Activated naive CD4-positive, alpha-beta T cell treated with anti-CD3 and anti-CD28 coated beads, Interleukin-2, amount 50 U/mL, for 24 hours (primary cell): ENCODE measurements around the gene EPHA10.

Experiments
- H3K27ac Mint-ChIP-seq: one replicate; pipeline ENCODE4 v1.8.0; 2021; ENCODE audit warnings: mild to moderate bottlenecking, mixed read lengths
- H3K27me3 Mint-ChIP-seq: one replicate; pipeline ENCODE4 v1.8.0; 2021; ENCODE audit warnings: mixed read lengths
- H3K36me3 Mint-ChIP-seq: one replicate; pipeline ENCODE4 v1.8.0; 2021; ENCODE audit warnings: mixed read lengths
- H3K4me1 Mint-ChIP-seq: one replicate; pipeline ENCODE4 v1.8.0; 2021; ENCODE audit warnings: mixed read lengths
- H3K4me3 Mint-ChIP-seq: one replicate; pipeline ENCODE4 v1.8.0; 2021; ENCODE audit warnings: mild to moderate bottlenecking, mixed read lengths
- H3K9me3 Mint-ChIP-seq: one replicate; pipeline ENCODE4 v1.8.0; 2021; ENCODE audit warnings: mixed read lengths

EPHA10 gene

GRCh38 chr1:37728416-37728815, 36.5 kb downstream of the EPHA10 start:
- Mint-ChIP-seq H3K4me3 (no peak overlapping the region), H3K9me3 (no peaks in the 10 kb centered on the region), H3K27ac (no peak overlapping the region), H3K4me1 (no peaks in the 10 kb centered on the region), H3K27me3 (peaks cover 19% of the 10 kb centered on the region), H3K36me3 (no peaks in the 10 kb centered on the region)

GRCh38 chr1:37726751-37727585, 38.0 kb downstream of the EPHA10 start:
- Mint-ChIP-seq H3K27ac (no peak overlapping the region), H3K4me3 (no peak overlapping the region), H3K27me3 (peaks cover 14% of the 10 kb centered on the region), H3K9me3 (no peaks in the 10 kb centered on the region), H3K36me3 (no peaks in the 10 kb centered on the region), H3K4me1 (no peaks in the 10 kb centered on the region)

GRCh38 chr1:37725851-37726613, 38.9 kb downstream of the EPHA10 start:
- Mint-ChIP-seq H3K36me3 (no peaks in the 10 kb centered on the region), H3K4me3 (no peak overlapping the region), H3K27me3 (peaks cover 14% of the 10 kb centered on the region), H3K9me3 (no peaks in the 10 kb centered on the region), H3K27ac (no peak overlapping the region), H3K4me1 (no peaks in the 10 kb centered on the region)

- Mint-ChIP-seq H3K36me3 (no peaks in the 10 kb centered on the region), H3K4me1 (no peaks in the 10 kb centered on the region), H3K27me3 (peaks cover 14% of the 10 kb centered on the region), H3K4me3 (no peak overlapping the region), H3K27ac (no peak overlapping the region), H3K9me3 (no peaks in the 10 kb centered on the region)
Observed at GRCh38 chr1:37724575-37724974, 40.3 kb downstream of the EPHA10 start.

- H3K27ac Mint-ChIP-seq: no peak overlapping the region
- H3K36me3 Mint-ChIP-seq: no peaks in the 10 kb centered on the region
- H3K4me3 Mint-ChIP-seq: no peak overlapping the region
- H3K27me3 Mint-ChIP-seq: peaks cover 13% of the 10 kb centered on the region
- no peaks in the 10 kb centered on the region for H3K4me1 Mint-ChIP-seq
- H3K9me3 Mint-ChIP-seq: no peaks in the 10 kb centered on the region
Observed at GRCh38 chr1:37723390-37724078, 41.4 kb downstream of the EPHA10 start.

- Mint-ChIP-seq H3K4me3 (no peak overlapping the region), H3K27ac (no peak overlapping the region), H3K27me3 (peaks cover 9% of the 10 kb centered on the region), H3K9me3 (no peaks in the 10 kb centered on the region), H3K36me3 (no peaks in the 10 kb centered on the region), H3K4me1 (no peaks in the 10 kb centered on the region)
Observed at GRCh38 chr1:37723072-37723389, 41.9 kb downstream of the EPHA10 start.

GRCh38 chr1:37722181-37723071, 42.5 kb downstream of the EPHA10 start:
- Mint-ChIP-seq H3K36me3 (no peaks in the 10 kb centered on the region), H3K4me1 (no peaks in the 10 kb centered on the region)

GRCh38 chr1:37721565-37721964, 43.4 kb downstream of the EPHA10 start:
- no peaks in the 10 kb centered on the region for H3K9me3 Mint-ChIP-seq
- no peak overlapping the region for H3K4me3 Mint-ChIP-seq
- peaks cover 2% of the 10 kb centered on the region for H3K27me3 Mint-ChIP-seq
- no peaks in the 10 kb centered on the region for H3K36me3 Mint-ChIP-seq
- no peaks in the 10 kb centered on the region for H3K4me1 Mint-ChIP-seq
- no peak overlapping the region for H3K27ac Mint-ChIP-seq

More at GRCh38 chr1:37722181-37723071, 42.5 kb downstream of the EPHA10 start:
- Mint-ChIP-seq H3K27me3 (peaks cover 3% of the 10 kb centered on the region), H3K9me3 (no peaks in the 10 kb centered on the region), H3K4me3 (no peak overlapping the region), H3K27ac (no peak overlapping the region)

GRCh38 chr1:37720231-37721130, 44.4 kb downstream of the EPHA10 start:
- no peak overlapping the region for H3K4me3 Mint-ChIP-seq
- H3K4me1 Mint-ChIP-seq: no peaks in the 10 kb centered on the region
- no peaks in the 10 kb centered on the region for H3K36me3 Mint-ChIP-seq
- no peaks in the 10 kb centered on the region for H3K9me3 Mint-ChIP-seq
- peaks cover 2% of the 10 kb centered on the region for H3K27me3 Mint-ChIP-seq
- no peak overlapping the region for H3K27ac Mint-ChIP-seq

GRCh38 chr1:37719572-37720195, 45.2 kb downstream of the EPHA10 start:
- Mint-ChIP-seq H3K27ac (no peak overlapping the region), H3K27me3 (no peaks in the 10 kb centered on the region), H3K9me3 (no peaks in the 10 kb centered on the region), H3K4me3 (no peak overlapping the region), H3K4me1 (no peaks in the 10 kb centered on the region), H3K36me3 (no peaks in the 10 kb centered on the region)

- Mint-ChIP-seq H3K27me3 (no peaks in the 10 kb centered on the region), H3K36me3 (no peaks in the 10 kb centered on the region), H3K4me3 (no peak overlapping the region), H3K9me3 (no peaks in the 10 kb centered on the region), H3K4me1 (no peaks in the 10 kb centered on the region), H3K27ac (no peak overlapping the region)
Observed at GRCh38 chr1:37718901-37719571, 45.9 kb downstream of the EPHA10 start.

- no peaks in the 10 kb centered on the region for H3K27me3 Mint-ChIP-seq
- no peak overlapping the region for H3K27ac Mint-ChIP-seq
- no peak overlapping the region for H3K4me3 Mint-ChIP-seq
Observed at GRCh38 chr1:37718181-37718900, 46.6 kb downstream of the EPHA10 start.

GRCh38 chr1:37717631-37718030, 47.3 kb downstream of the EPHA10 start:
- Mint-ChIP-seq H3K4me3 (no peak overlapping the region), H3K36me3 (no peaks in the 10 kb centered on the region), H3K27ac (no peak overlapping the region), H3K27me3 (no peaks in the 10 kb centered on the region), H3K9me3 (no peaks in the 10 kb centered on the region), H3K4me1 (no peaks in the 10 kb centered on the region)

More at GRCh38 chr1:37718181-37718900, 46.6 kb downstream of the EPHA10 start:
- H3K4me1 Mint-ChIP-seq: no peaks in the 10 kb centered on the region
- H3K36me3 Mint-ChIP-seq: no peaks in the 10 kb centered on the region
- no peaks in the 10 kb centered on the region for H3K9me3 Mint-ChIP-seq
